GM20431 (cell line): ENCODE measurements around the gene PCDHA7.
"Not testable (repeated sequence)": the region's sequence is repeated elsewhere in the genome, so short reads cannot be mapped to it uniquely, and the experiment has no call there.

Experiments
- in situ Hi-C: fragments of 300-500 bp; cut with MseI, MboI; formaldehyde crosslinking; loops from one replicate; pipeline ENCODE4 v1.15.0; 2020; ENCODE audit warnings: low sequenced_read_pairs; ENCODE audit not compliant: unreplicated experiment

Gene PCDHA7

DNA sequence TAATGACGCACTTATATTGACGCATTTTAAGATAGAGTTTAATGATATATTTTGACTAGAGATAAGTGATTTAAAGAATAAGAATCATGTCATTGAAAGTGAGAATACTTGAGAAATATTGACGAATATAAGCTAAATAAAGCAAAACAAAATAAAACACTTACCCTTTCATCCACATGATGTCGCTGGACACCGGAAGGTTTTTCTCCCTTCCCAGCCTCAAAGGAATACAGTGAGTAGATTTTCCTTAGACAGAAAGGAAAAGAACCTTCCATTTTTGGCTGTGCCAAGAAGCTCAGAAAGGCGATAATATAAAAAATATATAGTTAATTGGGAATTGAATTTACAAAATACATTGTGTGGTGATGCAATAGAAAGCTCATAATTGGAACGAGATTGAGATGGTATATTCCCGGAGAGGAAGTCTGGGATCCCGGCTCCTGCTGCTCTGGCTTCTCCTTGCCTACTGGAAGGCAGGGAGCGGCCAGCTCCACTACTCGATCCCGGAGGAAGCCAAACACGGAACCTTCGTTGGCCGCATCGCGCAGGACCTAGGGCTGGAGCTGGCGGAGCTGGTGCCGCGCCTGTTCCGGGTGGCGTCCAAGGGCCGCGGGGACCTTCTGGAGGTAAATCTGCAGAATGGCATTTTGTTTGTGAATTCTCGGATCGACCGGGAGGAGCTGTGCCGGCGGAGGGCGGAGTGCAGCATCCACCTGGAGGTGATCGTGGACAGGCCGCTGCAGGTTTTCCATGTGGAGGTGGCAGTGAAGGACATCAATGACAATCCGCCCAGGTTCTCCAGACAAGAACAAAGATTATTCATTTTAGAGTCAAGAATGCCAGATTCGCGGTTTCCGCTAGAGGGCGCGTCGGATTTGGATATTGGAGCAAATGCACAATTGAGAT, 12.4 kb upstream of the PCDHA7 start, which contains the start of gene PCDHA5:
PCDHA5 (plus strand) TSS at position 239 of the 906 bp plus-strand sequence.
- in situ Hi-C loops = no loop called here

DNA sequence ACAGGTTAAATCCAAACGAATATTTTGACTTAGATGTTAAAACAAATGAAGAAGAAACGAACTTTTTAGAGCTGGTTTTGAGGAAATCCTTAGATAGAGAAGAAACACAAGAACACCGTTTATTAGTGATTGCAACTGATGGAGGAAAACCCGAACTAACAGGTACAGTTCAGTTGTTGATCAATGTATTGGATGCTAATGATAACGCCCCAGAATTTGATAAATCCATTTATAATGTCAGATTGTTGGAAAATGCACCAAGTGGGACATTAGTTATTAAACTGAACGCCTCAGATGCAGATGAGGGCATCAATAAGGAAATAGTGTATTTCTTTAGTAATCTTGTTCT, 11.8 kb upstream of the PCDHA7 start:
- in situ Hi-C loops = no loop called here

DNA sequence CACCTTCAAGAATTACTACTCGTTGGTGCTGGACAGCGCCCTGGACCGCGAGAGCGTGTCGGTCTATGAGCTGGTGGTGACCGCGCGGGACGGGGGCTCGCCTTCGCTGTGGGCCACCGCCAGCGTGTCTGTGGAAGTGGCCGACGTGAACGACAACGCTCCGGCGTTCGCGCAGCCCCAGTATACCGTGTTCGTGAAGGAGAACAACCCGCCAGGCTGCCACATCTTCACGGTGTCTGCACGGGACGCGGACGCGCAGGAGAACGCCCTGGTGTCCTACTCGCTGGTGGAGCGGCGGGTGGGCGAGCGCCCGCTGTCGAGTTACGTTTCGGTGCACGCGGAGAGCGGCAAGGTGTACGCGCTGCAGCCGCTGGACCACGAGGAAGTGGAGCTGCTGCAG, 11.1 kb upstream of the PCDHA7 start:
- in situ Hi-C loops = not testable (repeated sequence)

DNA sequence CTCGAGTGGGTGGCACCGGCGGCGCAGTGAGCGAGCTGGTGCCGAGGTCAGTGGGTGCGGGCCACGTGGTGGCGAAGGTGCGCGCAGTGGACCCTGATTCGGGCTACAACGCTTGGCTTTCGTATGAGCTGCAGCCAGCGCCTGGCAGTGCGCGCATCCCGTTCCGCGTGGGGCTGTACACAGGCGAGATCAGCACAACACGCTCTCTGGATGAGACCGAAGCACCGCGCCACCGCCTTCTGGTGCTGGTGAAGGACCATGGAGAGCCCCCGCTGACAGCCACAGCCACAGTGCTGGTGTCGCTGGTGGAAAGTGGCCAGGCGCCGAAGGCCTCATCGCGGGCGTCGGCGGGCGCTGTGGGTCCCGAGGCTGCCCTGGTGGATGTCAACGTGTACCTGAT, 10.6 kb upstream of the PCDHA7 start:
- in situ Hi-C loops = no loop called here

DNA sequence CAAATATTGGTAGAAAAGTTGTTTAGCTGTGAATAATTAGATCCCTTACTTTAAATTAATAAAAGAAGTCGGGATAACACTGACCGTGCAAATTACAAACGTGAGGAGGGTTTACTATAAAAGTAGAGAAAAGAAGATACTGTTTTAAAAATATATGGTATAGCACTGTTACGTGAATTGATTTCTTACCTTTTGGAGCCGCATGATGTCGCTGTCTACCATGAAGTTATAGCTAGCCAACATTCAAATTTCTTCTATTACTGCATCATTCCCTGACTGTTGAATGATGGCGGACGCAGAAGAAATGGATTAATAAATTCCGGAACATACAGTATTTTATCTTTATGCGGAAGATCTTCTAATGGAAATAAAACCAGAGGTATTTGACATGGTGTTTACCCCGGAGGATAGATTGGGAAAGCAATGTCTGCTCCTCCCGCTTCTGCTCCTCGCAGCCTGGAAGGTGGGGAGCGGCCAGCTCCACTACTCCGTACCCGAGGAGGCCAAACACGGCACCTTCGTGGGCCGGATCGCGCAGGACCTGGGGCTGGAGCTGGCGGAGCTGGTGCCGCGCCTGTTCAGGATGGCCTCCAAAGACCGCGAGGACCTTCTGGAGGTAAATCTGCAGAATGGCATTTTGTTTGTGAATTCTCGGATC, 6.2 kb upstream of the PCDHA7 start, which contains the start of gene PCDHA6:
PCDHA6 (plus strand) TSS at position 257 of the 658 bp plus-strand sequence; CDS start at position 389, 132 bp downstream.
- in situ Hi-C loops = no loop called here

DNA sequence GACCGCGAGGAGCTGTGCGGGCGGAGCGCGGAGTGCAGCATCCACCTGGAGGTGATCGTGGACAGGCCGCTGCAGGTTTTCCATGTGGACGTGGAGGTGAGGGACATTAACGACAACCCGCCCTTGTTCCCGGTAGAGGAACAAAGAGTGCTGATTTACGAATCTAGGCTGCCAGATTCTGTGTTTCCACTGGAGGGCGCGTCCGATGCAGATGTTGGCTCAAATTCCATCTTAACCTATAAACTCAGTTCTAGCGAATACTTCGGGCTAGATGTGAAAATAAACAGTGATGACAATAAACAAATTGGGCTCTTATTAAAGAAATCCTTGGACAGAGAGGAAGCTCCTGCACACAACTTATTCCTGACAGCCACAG, 5.7 kb upstream of the PCDHA7 start:
- in situ Hi-C loops = no loop called here

DNA sequence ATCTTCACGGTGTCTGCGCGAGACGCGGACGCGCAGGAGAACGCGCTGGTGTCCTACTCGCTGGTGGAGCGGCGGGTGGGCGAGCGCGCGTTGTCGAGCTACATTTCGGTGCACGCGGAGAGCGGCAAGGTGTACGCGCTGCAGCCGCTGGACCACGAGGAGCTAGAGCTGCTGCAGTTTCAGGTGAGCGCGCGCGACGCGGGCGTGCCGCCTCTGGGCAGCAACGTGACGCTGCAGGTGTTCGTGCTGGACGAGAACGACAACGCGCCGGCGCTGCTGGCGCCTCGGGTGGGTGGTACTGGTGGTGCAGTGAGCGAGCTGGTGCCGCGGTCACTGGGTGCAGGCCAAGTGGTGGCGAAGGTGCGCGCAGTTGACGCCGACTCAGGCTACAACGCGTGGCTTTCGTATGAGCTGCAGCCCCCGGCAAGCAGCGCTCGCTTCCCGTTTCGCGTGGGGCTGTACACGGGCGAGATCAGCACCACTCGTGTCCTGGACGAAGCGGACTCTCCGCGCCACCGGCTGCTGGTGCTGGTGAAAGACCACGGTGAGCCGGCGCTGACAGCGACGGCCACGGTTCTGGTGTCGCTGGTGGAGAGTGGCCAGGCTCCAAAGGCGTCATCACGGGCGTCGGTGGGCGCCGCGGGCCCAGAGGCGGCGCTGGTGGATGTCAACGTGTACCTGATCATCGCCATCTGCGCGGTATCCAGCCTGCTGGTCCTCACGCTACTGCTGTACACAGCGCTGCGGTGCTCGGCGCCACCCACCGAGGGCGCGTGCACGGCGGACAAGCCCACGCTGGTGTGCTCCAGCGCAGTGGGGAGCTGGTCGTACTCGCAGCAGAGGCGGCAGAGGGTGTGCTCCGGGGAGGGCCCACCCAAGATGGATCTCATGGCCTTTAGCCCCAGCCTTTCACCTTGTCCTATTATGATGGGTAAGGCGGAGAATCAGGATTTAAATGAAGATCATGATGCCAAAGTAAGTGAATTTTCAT, 4.3 kb upstream of the PCDHA7 start:
- in situ Hi-C loops = not testable (repeated sequence)

DNA sequence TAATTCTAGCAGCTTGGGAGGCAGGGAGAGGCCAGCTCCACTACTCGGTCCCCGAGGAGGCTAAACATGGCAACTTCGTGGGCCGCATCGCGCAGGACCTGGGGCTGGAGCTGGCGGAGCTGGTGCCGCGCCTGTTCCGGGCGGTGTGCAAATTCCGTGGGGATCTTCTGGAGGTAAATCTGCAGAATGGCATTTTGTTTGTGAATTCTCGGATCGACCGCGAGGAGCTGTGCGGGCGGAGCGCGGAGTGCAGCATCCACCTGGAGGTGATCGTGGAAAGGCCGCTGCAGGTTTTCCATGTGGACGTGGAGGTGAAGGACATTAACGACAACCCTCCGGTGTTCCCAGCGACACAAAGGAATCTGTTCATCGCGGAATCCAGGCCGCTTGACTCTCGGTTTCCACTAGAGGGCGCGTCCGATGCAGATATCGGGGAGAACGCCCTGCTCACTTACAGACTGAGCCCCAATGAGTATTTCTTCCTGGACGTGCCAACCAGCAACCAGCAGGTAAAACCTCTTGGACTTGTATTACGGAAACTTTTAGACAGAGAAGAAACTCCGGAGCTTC, 455 bp downstream of the PCDHA7 start:
- in situ Hi-C loops = not testable (repeated sequence)

DNA sequence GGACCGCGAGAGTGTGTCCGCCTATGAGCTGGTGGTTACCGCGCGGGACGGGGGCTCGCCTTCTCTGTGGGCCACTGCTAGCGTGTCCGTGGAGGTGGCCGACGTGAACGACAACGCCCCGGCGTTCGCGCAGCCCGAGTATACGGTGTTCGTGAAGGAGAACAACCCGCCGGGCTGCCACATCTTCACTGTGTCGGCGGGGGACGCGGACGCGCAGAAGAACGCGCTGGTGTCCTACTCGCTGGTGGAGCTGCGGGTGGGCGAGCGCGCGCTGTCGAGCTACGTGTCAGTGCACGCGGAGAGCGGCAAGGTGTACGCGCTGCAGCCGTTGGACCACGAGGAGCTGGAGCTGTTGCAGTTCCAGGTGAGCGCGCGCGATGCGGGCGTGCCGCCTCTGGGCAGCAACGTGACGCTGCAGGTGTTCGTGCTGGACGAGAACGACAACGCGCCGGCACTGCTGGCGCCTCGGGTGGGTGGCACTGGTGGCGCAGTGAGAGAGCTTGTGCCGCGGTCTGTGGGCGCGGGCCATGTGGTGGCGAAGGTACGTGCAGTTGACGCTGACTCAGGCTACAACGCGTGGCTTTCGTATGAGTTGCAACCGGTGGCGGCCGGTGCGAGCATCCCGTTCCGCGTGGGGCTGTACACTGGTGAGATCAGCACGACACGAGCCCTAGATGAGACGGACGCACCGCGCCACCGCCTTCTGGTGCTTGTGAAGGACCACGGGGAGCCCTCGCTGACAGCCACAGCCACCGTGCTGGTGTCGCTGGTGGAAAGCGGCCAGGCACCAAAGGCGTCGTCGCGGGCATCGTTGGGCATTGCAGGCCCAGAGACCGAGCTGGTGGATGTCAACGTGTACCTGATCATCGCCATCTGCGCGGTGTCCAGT, 1.8 kb downstream of the PCDHA7 start:
- in situ Hi-C loops = no loop called here

DNA sequence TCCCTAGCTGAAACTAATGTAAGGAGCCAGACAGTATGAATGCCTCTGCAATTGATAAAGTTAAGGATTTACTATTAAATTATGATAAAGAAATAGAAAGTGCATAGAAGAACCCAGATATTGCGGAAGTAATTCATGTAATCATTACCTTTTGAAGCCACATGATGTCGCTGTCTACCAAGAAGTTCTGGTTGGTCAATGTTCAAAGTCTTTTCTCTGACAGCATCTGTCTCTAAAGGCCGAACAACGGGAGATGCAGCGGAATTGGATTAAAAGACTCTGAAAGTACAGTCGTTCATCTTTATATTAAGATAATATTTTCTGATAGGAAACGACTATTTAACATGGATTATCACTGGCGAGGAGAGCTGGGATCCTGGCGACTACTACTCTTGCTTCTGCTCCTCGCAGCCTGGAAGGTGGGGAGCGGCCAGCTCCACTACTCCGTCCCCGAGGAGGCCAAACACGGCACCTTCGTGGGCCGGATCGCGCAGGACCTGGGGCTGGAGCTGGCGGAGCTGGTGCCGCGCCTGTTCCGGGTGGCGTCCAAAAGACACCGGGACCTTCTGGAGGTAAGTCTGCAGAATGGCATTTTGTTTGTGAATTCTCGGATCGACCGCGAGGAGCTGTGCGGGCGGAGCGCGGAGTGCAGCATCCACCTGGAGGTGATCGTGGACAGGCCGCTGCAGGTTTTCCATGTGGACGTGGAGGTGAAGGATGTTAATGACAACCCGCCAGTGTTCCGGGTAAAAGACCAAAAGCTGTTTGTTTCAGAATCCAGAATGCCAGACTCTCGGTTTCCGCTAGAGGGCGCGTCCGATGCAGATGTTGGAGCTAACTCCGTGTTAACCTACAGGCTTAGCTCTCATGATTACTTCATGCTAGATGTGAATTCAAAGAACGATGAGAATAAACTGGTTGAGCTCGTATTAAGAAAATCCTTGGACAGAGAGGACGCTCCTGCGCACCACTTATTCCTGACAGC, 7.2 kb downstream of the PCDHA7 start, which contains the start of gene PCDHA8:
PCDHA8 (plus strand) TSS at position 210 of the 985 bp plus-strand sequence; CDS start at position 345, 135 bp downstream.
- in situ Hi-C loops = no loop called here

DNA sequence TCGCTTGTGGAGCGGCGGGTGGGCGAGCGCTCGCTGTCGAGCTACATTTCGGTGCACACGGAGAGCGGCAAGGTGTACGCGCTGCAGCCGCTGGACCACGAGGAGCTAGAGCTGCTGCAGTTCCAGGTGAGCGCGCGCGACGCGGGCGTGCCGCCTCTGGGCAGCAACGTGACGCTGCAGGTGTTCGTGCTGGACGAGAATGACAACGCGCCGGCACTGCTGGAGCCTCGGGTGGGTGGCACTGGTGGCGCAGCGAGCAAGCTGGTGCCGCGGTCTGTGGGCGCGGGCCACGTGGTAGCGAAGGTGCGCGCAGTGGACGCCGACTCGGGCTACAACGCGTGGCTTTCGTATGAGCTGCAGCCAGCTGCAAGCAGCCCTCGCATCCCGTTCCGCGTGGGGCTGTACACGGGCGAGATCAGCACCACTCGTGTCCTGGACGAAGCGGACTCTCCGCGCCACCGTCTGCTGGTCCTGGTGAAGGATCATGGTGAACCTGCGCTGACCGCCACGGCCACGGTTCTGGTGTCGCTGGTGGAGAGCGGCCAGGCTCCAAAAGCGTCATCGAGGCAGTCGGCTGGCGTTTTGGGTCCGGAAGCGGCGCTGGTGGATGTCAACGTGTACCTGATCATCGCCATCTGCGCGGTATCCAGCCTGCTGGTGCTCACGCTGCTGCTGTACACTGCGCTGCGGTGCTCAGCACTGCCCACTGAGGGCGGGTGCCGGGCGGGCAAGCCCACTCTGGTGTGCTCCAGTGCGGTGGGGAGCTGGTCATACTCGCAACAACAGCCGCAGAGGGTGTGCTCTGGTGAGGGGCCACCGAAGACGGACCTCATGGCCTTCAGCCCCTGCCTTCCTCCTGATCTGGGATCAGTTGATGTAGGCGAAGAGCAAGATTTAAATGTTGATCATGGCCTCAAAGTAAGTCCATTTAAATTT, 9.0 kb downstream of the PCDHA7 start:
- in situ Hi-C loops = no loop called here

DNA sequence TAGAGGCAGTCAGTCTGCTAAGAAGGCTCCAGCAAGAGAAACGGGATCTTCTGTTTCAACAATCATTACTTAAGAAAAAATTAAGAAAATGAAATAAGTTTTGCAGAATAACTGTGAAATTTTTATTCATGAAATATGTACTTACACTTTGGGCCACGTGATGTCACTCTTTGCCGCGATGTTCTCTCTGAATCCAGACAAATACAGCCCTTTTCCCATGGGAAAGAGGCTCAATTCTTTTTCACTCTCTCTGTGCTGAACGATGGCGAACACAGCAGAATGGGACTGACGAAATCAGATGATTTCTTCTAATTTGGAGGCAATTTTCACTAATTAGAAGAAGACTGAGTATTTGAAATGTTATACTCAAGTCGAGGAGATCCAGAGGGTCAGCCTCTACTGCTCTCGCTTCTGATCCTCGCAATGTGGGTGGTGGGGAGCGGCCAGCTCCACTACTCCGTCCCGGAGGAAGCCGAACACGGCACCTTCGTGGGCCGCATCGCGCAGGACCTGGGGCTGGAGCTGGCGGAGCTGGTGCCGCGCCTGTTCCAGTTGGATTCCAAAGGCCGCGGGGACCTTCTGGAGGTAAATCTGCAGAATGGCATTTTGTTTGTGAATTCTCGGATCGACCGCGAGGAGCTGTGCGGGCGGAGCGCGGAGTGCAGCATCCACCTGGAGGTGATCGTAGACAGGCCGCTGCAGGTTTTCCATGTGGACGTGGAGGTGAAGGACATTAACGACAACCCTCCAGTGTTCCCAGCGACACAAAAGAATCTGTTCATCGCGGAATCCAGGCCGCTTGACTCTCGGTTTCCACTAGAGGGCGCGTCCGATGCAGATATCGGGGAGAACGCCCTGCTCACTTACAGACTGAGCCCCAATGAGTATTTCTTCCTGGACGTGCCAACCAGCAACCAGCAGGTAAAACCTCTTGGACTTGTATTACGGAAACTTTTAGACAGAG, 14.4 kb downstream of the PCDHA7 start, which contains the start of gene PCDHA9:
PCDHA9 (plus strand) TSS at position 244 of the 964 bp plus-strand sequence; CDS start at position 358, 114 bp downstream.
- in situ Hi-C loops = not testable (repeated sequence)

DNA sequence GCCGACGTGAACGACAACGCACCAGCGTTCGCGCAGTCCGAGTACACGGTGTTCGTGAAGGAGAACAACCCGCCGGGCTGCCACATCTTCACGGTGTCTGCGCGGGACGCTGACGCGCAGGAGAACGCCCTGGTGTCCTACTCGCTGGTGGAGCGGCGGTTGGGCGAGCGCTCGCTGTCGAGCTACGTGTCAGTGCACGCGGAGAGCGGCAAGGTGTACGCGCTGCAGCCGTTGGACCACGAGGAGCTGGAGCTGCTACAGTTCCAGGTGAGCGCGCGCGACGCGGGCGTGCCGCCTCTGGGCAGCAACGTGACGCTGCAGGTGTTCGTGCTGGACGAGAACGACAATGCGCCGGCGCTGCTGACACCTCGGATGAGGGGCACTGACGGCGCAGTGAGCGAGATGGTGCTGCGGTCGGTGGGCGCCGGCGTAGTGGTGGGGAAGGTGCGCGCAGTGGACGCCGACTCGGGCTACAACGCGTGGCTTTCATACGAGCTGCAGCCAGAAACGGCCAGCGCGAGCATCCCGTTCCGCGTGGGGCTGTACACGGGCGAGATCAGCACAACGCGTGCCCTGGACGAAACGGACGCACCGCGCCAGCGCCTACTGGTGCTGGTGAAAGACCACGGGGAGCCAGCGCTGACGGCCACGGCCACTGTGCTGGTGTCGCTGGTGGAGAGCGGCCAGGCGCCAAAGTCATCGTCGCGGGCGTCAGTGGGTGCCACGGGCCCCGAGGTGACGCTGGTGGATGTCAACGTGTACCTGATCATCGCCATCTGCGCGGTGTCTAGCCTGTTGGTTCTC, 16.0 kb downstream of the PCDHA7 start:
- in situ Hi-C loops = not testable (repeated sequence)
